ENCODE measurements around the gene FGF14.

GRCh38 chr13:102145750-102146149 is 256.1 kb downstream of the FGF14 start:
- TF ChIP-seq, protein P1, sequence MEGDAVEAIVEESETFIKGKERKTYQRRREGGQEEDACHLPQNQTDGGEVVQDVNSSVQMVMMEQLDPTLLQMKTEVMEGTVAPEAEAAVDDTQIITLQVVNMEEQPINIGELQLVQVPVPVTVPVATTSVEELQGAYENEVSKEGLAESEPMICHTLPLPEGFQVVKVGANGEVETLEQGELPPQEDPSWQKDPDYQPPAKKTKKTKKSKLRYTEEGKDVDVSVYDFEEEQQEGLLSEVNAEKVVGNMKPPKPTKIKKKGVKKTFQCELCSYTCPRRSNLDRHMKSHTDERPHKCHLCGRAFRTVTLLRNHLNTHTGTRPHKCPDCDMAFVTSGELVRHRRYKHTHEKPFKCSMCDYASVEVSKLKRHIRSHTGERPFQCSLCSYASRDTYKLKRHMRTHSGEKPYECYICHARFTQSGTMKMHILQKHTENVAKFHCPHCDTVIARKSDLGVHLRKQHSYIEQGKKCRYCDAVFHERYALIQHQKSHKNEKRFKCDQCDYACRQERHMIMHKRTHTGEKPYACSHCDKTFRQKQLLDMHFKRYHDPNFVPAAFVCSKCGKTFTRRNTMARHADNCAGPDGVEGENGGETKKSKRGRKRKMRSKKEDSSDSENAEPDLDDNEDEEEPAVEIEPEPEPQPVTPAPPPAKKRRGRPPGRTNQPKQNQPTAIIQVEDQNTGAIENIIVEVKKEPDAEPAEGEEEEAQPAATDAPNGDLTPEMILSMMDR (IDR thresholded peaks at IDR 0.05; ENCODE audit: low read depth, low read length, poor library complexity, severe bottlenecking): no peak
- TF ChIP-seq EZH2phosphoT487 (IDR thresholded peaks at IDR 0.05; ENCODE audit: borderline replicate concordance, low read length): no peak

Measured in DOHH2 (cell line).